Mucosa of descending colon (tissue), 3 donors: ENCODE data around the gene NXPH3. TPM values are rescaled to one million over a fixed set of nuclear protein-coding genes. Genes with fewer than 3 reads are reported as not detected.
"Not testable (repeated sequence)": the region's sequence is repeated elsewhere in the genome, so short reads cannot be mapped to it uniquely, and the experiment has no call there.

Source experiments
- ATAC-seq: fragments of 200-7000 bp; cut with Tn5 transposase; one replicate; pipeline ENCODE4 v1.9.1; 2020; ENCODE audit warnings: mild to moderate bottlenecking, moderate library complexity
- DNase-seq, 3 donors: peaks; one replicate each; pipeline ENCODE4 v3.0.0-alpha.2; 2020
- H3K36me3 ChIP-seq: fragments of 200-600 bp; one replicate; pipeline ENCODE4 v1.8.0; 2021; ENCODE audit warnings: low read depth, mild to moderate bottlenecking
- H3K4me1 ChIP-seq: fragments of 200-600 bp; one replicate; pipeline ENCODE4 v1.8.0; 2021; ENCODE audit warnings: low read depth, mild to moderate bottlenecking
- H3K4me3 ChIP-seq: fragments of 200-600 bp; one replicate; pipeline ENCODE4 v1.8.0; 2021; ENCODE audit warnings: mild to moderate bottlenecking
- H3K9me3 ChIP-seq: fragments of 200-600 bp; one replicate; pipeline ENCODE4 v1.8.0; 2021; ENCODE audit warnings: mild to moderate bottlenecking
- CTCF ChIP-seq: fragments of 200-600 bp; IDR thresholded peaks from one replicate; pipeline ENCODE4 v1.8.0; 2022; ENCODE audit warnings: antibody characterized with exemption, mild to moderate bottlenecking
- intact Hi-C, 2 donors: fragments of 100-400 bp; cut with DNase I in 1 of 2; cut with micrococcal nuclease in 1 of 2; formaldehyde crosslinking; loops; one replicate each; pipeline versions ENCODE4 v1.11.0 to v1.11.1; 2022; cut with DNase I, micrococcal nuclease
- total RNA-seq, 3 donors: library from RNA; stranded (reverse); fragmentation: NEBNext Ultra II Directional in 2 of 3; extraction: Animal tissue kit (Norgen Biotek cat#: 25700) in 2 of 3; gene quantifications; one replicate each; pipeline versions ENCODE4 v1.2.1 to v1.2.4, GENCODE V29; 2021 to 2023
- donor health status: DM: no; HTN: no; CAD: no; lungs with moderate emphysema.
- donor health status: DM: no; HTN: no; CAD: no.
- donor health status: DM: no; HTN: yes; CAD: no.

NXPH3 gene
- total RNA-seq, 3 donors from 2014 or later = 0.93 to 19.9 (median 2.3) TPM

DNA sequence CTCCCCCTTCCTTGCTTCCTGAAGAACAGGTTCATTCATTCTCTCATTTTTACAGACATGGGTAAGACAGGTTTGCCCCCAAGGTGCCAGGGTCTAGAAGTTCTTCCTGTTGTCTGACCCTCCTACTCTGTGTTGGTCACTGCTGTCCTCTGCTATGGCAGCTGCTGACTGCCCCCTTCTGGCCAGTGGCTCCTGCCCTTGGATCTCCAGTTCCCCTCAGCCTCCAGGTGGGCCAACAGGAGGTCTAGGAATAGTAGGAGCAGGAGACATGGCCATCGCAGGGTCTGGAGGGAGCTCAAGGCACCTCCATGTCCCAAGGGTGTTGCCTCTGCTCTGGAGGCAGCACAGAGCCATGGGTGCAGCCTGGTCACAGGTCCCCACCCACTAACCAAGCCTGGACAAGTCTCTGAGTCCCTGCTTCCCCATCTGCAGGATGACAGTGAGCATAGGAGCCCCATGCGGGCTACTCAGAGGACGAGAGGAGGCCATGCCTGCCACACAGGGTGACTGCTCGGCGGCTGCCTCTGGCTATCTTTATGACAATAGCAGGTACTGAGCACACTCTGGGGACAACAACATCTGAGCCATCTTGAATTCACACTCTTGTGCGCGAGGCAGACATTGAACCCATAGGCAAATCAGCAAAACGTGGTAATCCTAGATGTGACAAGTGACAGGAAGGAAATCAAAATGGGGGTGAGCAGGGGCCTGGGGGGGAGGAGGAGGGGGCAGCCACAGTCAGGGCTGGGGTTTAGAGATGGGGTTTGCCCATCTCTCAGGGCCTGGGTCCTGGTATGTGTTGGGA, 27.0 kb upstream of the NXPH3 start:
- Histone ChIP-seq H3K4me1 (no peaks in the 10 kb centered on the region), H3K9me3 (no peaks in the 10 kb centered on the region), H3K36me3 (no peaks in the 10 kb centered on the region), H3K4me3 (no peak overlapping the region)
- TF ChIP-seq CTCF = no peak
- intact Hi-C loops = no loop called here
- ATAC-seq (peak; percentile 31), DNase-seq (peak in 1 of 3 donors; percentile 52)

DNA sequence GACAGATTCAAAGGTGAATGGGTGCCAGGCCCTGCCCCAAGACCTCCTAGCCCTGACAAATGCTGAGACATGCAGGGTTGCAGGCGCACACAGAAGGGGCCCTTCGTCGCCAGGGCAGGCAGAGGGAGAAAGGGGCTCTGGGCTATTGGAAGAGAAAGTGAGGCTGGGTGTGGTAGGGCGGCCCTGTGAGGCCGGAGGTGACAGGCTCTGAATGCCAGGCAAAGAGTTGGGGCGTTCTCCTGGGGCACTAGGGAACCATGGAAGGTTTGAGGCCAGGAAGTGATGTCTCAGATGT, 26.4 kb upstream of the NXPH3 start:
- ATAC-seq = no peak
- DNase-seq = no peak
- Histone ChIP-seq H3K36me3 (no peaks in the 10 kb centered on the region), H3K9me3 (no peaks in the 10 kb centered on the region), H3K4me3 (no peak overlapping the region), H3K4me1 (no peaks in the 10 kb centered on the region)
- no peak for TF ChIP-seq CTCF
- intact Hi-C loops = no loop called here

DNA sequence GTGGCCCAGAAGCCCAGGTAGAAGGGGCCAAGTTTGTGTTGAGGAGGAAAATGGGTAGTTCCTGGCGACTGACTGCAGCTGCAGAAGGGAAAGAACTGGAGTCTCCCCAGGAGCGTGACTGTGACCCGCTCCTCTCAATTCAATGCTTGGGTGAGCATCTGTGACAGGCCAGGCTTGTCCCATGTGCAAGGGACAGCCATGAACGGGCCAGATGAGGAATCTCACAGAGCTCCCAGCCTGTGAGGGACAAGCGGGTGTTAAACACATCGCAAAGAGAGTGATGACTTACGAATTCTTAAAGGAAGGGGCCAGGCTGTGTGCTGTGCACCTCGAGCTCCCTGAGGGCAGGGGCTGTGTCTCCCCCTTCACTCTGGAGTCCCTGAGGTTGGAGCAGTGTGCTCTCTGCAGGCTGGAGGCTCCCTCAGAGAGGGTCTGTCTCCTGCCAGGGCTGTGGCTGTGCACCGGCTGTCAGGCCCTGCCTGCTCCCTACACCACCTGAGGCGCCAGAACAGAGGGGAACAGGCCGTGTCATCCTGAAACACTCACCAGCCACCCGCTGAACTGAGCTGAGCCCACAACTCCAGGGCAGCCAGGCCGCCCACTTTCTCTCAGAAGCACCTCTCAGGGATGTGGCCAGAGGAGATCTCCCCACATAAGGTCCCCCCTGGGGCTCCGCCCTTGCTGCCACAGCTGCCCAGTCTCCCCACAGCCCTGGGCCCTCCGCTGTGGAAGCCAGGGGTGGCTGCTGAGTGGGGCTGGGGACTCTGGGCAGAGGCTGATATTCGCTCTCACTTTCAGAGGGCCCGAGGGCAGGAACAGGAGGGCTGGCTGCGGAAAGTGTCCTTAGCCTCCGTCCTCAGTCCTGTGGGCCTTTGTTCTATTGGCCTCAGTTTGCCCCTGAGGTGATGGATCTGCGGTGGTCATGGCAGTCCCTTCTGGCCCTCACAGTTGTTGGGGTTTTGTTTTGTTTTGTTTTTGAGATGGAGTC, 25.7 kb upstream of the NXPH3 start:
- no peak for TF ChIP-seq CTCF
- no peak overlapping the region for H3K4me3 ChIP-seq
- intact Hi-C loops = loop anchor here (10.0 kb wide), 4 partner anchors 55 to 235 kb away; partner anchors contain the start of gene NGFR (in 1 of the 2)
- no peak for DNase-seq
- H3K36me3 ChIP-seq = no peaks in the 10 kb centered on the region
- H3K9me3 ChIP-seq = no peaks in the 10 kb centered on the region
- ATAC-seq = no peak
- no peaks in the 10 kb centered on the region for H3K4me1 ChIP-seq

DNA sequence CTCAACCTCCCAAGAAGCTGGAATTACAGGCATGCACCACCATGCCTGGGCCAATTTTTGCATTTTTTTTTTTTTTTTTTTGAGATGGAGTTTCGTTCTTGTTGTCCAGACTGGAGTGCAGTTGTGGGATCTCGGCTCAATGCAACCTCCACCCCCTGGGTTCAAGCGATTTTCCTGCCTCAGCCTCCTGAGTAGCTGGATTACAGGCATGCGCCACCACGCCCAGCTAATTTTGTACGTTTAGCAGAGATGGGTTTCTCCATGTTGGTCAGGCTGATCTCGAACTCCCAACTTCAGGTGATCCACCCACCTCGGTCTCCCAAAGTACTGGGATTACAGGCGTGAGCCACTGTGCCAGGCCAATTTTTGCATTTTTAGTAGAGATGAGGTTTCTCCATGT, 24.9 kb upstream of the NXPH3 start:
- not testable (repeated sequence) for DNase-seq, H3K4me3 ChIP-seq, ATAC-seq, H3K9me3 ChIP-seq, H3K4me1 ChIP-seq, H3K36me3 ChIP-seq
- intact Hi-C loops = loop anchor here (10.0 kb wide), 4 partner anchors 56 to 236 kb away; partner anchors contain the start of gene NGFR (in 1 of the 2)

- DNase-seq (no peak), ATAC-seq (no peak)
- intact Hi-C loops = loop anchor here (10.0 kb wide), 4 partner anchors 57 to 237 kb away; partner anchors contain the start of gene NGFR (in 1 of the 2)
- Histone ChIP-seq H3K36me3 (no peaks in the 10 kb centered on the region), H3K4me1 (no peaks in the 10 kb centered on the region), H3K4me3 (no peak overlapping the region), H3K9me3 (no peaks in the 10 kb centered on the region)
- no peak for TF ChIP-seq CTCF
Observed at GRCh38 chr17:49551221-49552069, 24.2 kb upstream of the NXPH3 start.
